Measurements from ENCODE around the gene ECI2.

The ECI2 gene

GRCh38 chr6:4134841-4135664, at the start of gene ECI2:
Gene ECI2, minus strand, starts transcription at chr6:4135575. Its CDS starts 15 bp downstream, at chr6:4135560.
- peak; percentile 58 for DNase-seq

GRCh38 chr6:4180652-4181255, 45.4 kb upstream of the ECI2 start:
- no peak for DNase-seq

DNA sequence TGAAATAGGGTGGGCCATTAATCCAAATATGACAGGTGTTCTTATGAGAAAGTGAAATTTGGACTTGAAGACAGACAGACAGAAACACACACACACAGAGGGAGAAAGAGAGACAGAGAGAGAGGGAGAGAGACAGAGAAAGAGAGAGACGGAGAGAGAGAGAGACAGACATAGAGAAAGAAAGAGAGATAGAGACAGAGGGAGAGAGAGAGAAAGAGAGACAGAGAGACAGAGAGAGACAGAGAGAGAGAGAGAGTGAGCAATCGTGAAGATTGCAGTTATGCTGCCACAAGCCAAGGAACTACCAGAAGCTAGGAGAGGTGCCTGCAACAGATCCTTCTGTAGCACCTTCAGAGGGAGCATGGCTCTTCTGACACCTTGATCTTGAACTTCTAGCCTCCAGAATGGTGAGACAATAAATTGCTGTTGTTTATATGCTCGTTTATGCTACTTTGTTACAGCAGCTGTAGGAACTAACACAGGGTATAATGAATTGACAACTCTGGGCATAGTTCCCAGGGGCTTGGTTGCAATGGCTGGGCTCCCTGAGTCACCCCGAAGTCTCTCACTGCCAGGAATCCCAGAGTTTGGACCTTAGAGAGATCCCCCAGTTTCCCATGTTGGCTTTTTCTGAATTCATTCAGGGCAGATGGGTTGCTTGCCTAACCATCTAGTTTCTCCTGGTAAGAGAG, 44.7 kb upstream of the ECI2 start:
- DNase-seq, result no peak

- no peak for DNase-seq
These were observed 43.5 kb upstream of the ECI2 start for GRCh38 chr6:4178737-4179333.

DNA sequence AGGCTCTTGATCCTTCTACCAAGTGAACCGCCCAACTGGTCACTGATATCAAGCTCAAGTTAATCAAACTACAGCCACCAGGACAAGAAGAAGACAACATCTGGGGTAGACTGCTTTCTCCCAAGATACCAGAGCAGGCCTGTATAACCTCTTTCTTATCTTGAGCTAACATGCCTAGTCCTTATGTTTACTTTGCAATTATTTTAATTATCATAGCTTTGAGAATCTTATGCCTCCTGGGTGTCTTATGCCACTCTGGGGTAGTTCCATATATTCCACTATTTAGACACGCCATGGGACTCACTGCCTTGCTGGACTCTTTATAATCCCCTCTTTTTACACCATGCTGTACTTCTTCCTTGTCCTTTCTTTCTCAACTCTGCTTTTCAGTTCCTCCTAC, 41.5 kb upstream of the ECI2 start:
- DNase-seq, result no peak

- DNase-seq, result no peak
These were observed 38.7 kb upstream of the ECI2 start for GRCh38 chr6:4174042-4174441.

- DNase-seq, result no peak
These were observed 37.0 kb upstream of the ECI2 start for GRCh38 chr6:4172368-4172767.

- DNase-seq, result no peak
These were observed 34.9 kb upstream of the ECI2 start for GRCh38 chr6:4170297-4170696.

GRCh38 chr6:4169028-4169789, 33.8 kb upstream of the ECI2 start:
- no peak for DNase-seq

DNA sequence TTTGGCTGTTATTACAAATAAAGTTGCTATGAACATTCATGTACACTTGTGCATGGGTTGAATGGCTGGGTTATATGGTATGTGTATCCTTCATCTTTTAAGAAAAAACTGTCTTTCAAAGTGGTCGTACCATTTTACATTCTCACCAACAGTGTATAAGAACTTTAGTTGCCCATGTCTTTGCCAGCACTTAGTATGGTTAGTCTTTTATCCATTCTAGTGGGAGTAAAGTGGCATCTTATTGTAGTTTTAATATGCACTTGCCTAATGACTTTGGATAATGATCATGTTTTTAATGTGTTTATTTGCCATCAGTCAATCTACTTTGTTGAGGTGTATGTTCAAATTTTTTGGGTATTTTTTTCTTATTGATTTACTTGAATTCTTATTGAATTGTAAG, 32.5 kb upstream of the ECI2 start:
- no peak for DNase-seq

DNA sequence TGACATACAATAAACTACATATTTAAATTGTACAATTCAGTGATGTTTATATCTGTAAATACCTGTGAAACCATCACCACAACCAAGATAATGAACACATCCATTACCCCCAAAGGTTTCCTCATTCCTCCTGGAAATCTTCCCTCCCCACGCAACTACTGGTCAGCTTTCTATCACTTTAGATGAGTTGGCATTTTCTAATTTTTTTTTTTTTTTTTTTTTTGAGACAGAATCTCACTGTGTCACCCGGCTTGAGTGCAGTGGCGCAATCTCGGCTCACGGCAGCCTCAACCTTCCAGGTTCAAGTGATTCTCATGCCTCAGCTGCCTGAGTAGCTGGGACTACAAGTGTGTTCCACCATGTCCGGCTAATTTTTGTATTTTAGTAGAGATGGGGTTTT, 31.7 kb upstream of the ECI2 start:
- DNase-seq, result no peak

DNA sequence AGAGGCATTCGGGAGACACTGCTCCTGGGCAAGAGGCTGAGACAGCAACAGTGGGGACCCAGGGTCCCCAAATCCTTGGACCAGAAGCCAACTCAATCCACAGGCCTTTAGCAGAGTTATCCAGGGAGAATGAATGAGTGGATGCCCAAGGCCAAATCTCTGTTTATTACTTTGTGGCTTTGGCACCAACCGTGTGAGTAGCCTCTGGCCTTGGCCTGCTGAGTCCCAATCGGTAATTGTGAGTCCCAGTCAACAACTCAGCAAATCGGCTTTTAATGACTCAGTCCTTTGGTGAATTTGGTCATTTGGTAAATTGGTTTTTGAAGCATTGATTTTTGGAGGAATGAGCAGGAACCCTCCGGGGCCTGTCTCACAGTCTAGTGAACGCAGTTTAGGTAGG, 29.1 kb upstream of the ECI2 start:
- DNase-seq, result no peak

DNA sequence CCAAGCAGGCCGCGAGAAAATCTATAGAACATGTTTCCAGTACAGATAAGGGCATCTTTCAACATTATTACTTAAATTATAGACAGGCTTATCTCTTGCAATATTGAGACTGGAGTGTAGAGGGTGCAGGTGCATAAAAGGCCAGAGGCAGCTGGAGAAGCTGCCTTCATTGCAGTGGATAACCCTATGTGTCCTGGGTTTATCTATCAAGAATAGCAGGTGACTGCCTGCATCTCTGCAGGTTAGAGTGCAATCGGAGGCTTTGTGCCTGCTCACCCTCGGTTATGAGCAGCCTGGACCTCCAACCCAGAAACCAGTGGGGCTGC, 28.7 kb upstream of the ECI2 start:
- no peak for DNase-seq

GRCh38 chr6:4163408-4164116, 28.2 kb upstream of the ECI2 start:
- no peak for DNase-seq

DNA sequence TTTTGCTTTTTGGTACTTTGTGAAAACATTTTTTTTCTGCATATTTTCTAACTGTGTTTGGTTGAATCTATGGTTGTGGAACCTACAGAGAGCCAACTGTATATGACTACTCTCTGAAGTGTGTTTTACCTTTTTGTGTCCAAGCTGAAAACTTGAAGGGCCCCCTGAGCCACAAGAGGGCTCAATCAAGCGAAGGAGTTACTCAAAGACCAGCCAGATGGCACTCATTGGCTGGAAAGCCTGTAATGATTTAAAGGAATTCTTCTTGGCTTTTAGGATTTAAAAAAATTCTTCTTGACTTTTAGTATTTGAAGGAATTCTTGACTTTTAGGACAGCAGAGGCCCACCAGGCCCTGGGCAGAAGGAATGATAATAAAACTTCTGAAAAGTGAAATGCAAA, 27.0 kb upstream of the ECI2 start:
- no peak for DNase-seq

- DNase-seq, result no peak
These were observed 24.1 kb upstream of the ECI2 start for GRCh38 chr6:4159491-4159890.

DNA sequence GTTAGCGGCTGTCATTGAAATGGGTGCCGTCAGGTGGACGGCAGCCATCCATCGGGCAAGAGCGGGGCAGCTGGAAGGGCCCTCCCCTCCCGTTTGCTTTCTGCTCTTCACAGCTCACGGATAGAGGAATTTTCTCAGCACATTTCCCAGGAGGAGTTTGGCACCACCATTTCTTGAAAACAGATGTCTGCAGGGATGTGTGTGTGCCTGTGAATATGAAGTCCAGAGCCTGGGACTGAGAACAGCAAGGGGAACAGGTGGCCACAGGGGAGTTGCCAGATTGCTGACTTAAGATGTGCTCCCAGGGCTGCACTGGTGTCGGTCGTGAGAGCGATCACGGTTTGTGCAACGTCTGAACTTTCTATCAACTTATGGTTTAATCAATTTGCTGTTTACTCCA, 22.1 kb upstream of the ECI2 start:
- no peak for DNase-seq

DNA sequence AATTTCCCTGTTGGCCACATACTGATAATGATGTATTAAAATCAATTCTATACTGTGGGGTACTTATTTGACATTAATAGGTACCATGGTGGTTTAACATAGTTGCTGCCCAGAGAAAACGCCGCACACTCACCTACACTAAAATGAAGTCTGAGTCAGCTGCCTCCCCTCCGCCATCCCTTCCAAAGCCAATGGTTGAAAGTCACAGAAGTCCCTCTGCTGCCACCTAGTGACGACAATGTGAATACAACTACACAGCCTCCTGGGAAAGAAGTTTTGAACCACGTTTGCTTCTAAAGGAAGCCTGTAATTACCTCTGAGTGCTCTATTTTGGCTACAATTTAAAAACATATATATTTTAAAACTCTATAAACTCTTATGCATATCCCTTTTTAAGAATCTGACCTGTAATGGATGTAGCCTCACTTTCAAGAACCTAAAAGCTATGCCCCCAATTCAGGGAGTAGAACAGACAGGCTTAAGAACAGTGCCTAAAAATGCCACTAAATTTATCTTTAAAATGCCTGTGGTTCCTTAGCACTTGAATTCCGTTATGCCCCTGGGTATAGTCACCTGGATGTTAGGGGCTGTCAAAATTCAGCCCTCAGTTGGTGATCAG, 20.6 kb upstream of the ECI2 start:
- DNase-seq, result peak; percentile 82

DNA sequence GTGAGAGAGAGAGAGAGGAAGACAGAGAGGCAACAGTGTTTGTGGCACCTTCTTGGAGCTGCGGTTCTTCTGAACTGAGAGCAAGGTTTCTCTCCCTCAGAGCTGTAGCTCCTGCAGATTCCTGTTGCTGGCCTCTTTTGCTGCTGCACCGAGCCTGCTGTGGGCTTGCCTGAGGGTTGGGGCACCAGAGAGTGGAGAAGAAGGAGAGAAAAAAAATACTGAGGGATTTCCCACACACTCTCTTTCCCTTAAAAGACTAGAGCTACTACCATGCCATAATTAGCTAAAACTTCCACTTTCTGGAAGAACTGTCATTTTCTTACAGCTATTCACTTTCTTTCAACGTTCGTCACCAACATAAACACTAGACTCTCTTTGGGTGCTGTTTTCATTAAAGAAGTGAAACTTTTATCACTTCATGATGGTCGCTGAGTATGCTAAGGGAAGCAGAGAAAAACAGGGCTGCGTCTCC, 18.2 kb upstream of the ECI2 start:
- DNase-seq, result no peak

DNA sequence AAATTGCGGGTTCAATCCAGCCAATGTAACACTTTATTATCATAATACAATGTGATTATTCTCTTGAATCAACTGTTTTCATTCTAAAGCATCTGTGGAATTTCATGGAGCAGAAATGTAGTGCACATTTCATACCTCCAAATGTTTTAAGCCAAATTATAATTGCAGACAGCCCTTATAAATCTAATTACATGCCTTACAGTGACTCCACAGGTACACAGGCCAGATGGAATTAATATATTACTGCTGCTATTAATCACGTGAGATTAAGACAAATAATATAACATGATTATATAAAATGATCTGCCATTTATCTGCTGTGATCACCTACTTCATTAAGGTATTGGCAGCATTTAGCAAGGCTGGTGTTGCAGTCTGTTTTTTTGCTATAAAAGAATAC, 9.7 kb upstream of the ECI2 start:
- DNase-seq, result no peak

GRCh38 chr6:4139272-4139671, 3.9 kb upstream of the ECI2 start:
- no peak for DNase-seq

DNA sequence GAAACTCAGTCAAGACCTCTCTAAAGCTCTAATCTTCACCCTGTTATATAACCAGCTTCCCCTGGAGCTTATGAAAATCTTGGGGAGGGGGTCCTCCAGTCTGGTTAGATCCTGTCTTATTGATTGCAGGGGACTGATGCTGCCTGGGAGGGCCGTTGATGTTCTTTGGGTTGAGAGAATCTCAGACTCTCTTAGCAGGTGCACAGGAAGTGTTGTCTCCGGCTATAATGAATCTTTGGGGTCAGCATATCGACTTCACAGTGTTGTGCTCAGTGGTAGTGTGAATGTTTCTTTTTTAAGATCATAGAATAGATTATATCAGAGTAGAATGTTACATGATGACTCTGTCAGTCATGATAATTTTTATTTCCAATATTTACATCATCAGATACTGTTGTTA, 2.8 kb upstream of the ECI2 start:
- DNase-seq, result no peak

Data from midbrain (tissue), 1 donor.